ENCODE measurements around the gene ZBTB18.

The ZBTB18 gene

GRCh38 chr1:244065063-244065793 is 14.1 kb downstream of the ZBTB18 start:
- DNase-seq (ENCODE audit: extremely low spot score), result no peak
- ChIA-PET CTCF (interaction anchor here (1.0 to 5.3 kb wide), 4 partner anchors 10 to 207 kb away, joined by 3 to 24 read pairs (median 5); partner anchors contain the start of gene ZBTB18), POLR2A (no interaction called here)
- TF ChIP-seq CTCF (IDR thresholded peaks at IDR 0.05; ENCODE audit: control extremely low read depth, extremely low read depth, low read depth, missing control alignments), result no peak

DNA sequence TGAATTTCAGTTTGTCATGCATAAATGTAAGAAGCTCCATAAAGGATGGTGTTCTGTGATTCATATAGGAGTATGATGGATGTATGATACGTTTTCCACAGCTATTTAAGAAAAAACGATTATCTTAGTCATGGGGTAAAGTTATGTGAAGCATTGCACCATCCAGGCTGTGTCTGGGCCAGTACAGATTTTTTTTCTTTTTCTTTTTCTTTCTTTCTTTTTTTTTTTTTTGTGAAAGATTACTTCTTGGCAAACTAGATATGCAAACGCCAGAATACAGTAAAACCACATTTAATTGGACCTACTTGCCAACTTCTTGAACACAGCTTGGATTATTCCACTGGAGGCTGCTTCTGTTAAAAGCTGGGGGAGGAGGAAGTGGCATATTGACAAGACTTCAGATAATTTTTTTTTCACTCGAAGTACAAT is 14.9 kb downstream of the ZBTB18 start:
- POLR2A ChIA-PET, result no interaction called here
- CTCF ChIA-PET, result interaction anchor here (1.0 to 5.3 kb wide), 4 partner anchors 9 to 206 kb away, joined by 3 to 24 read pairs (median 5); partner anchors contain the start of gene ZBTB18
- no peak for TF ChIP-seq CTCF (IDR thresholded peaks at IDR 0.05; ENCODE audit: control extremely low read depth, extremely low read depth, low read depth, missing control alignments)
- no peak for DNase-seq (ENCODE audit: extremely low spot score)

- TF ChIP-seq CTCF (IDR thresholded peaks at IDR 0.05; ENCODE audit: control extremely low read depth, extremely low read depth, low read depth, missing control alignments), result no peak
- DNase-seq (ENCODE audit: extremely low spot score), result no peak
- ChIA-PET POLR2A (no interaction called here), CTCF (interaction anchor here (1.3 to 5.3 kb wide), 2 partner anchors 10 to 14 kb away, joined by 6 to 24 read pairs; partner anchors contain the start of gene ZBTB18)
Observed at GRCh38 chr1:244066954-244067716, 16.1 kb downstream of the ZBTB18 start.

DNA sequence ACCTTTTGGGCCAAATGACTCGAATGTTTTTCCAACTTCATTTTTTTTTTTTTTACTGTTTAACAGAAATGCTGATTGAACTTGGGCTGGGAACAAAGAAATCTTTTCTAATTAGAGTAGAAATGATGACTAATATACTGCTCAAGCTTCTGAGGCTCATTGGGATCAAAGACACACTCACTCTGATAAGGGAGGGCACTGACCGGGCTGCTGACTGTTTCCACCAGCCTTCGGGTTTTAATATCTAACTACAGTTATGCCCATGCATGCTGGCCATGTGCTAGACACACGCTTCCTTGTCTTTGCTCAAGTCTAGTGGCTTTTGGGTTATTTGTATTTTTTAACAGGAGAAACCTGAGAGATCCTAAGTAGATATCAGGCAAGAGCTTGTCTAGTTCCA is 16.8 kb downstream of the ZBTB18 start:
- POLR2A ChIA-PET, result interaction anchor here (0.7 kb wide), 1 partner anchor 20 kb away, joined by 4 read pairs; no protein-coding TSS in a partner anchor
- no peak for DNase-seq (ENCODE audit: extremely low spot score)
- TF ChIP-seq CTCF (IDR thresholded peaks at IDR 0.05; ENCODE audit: control extremely low read depth, extremely low read depth, low read depth, missing control alignments), result no peak
- CTCF ChIA-PET, result interaction anchor here (1.3 kb wide), 1 partner anchor 9 kb away, joined by 6 read pairs; no protein-coding TSS in a partner anchor

DNA sequence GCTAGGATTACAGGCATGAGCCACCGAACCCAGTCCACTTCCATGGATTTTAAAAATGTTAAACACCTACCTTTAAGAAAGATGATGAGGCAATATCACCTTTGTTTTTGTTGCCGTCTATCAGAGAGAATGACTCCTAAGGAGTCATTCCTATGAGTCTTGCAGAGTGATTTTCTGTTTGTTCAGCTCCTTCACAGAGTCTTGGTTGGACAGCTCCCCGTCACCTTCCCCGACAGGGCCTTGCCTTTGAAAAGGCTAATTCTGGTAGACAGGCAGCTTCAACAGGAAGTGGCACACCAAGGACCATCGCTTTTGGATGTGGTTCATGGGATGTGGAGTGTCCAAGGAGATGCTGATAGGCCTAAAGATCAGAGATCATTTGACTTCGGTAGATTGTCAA is 17.5 kb downstream of the ZBTB18 start:
- ChIA-PET POLR2A (interaction anchor here (0.7 kb wide), 1 partner anchor 21 kb away, joined by 4 read pairs; no protein-coding TSS in a partner anchor), CTCF (interaction anchor here (1.3 kb wide), 1 partner anchor 9 kb away, joined by 6 read pairs; no protein-coding TSS in a partner anchor)
- no peak for DNase-seq (ENCODE audit: extremely low spot score)

More for the DNA sequence above, 17.5 kb downstream of the ZBTB18 start:
- no peak for TF ChIP-seq CTCF (IDR thresholded peaks at IDR 0.05; ENCODE audit: control extremely low read depth, extremely low read depth, low read depth, missing control alignments)

Measured in GM10248 (cell line).